Panc1 (cell line): Measurements from ENCODE around the gene CDC25B. TPM values are rescaled to one million over a fixed set of nuclear protein-coding genes. Genes with fewer than 3 reads are reported as not detected.

Source experiments
- ATAC-seq: fragments of 200-7000 bp; cut with Tn5 transposase; 2 replicates; pipeline ENCODE4 v1.9.1; 2020; ENCODE audit warnings: mild to moderate bottlenecking, moderate library complexity
- BruUV-seq: library from RNA; stranded (reverse); fragments of 400-500 nt; replicated peaks from 2 replicates; lab custom pipeline; 2021; lab: Mats Ljungman, UMichigan
- CTCF ChIA-PET: fragments of 300-600 bp; sonication (Branson Sonifier 250); formaldehyde crosslinking; loops from one replicate; lab custom pipeline; 2022; ENCODE audit warnings: antibody characterized with exemption; lab: Charles Lee
- POLR2A ChIA-PET: fragments of 300-600 bp; sonication (Branson Sonifier 250); formaldehyde crosslinking; loops from one replicate; lab custom pipeline; 2022; ENCODE audit warnings: antibody characterized with exemption; lab: Charles Lee
- DNase-seq: peaks from one replicate; pipeline ENCODE4 v3.0.0-alpha.2; 2010; ENCODE audit warnings: low read depth, low spot score
- H3K27ac ChIP-seq: 2 replicates; pipeline ENCODE4 v1.5.1; 2011; ENCODE audit warnings: mild to moderate bottlenecking, low read length, inconsistent platforms
- H3K27me3 ChIP-seq: fragments of 200-500 bp; sonication (Bioruptor generic); 2 replicates; pipeline ENCODE4 v1.6.0; 2014; ENCODE audit warnings: low read length, inconsistent platforms; ENCODE audit not compliant: control insufficient read depth, insufficient read depth
- H3K36me3 ChIP-seq: fragments of 200-500 bp; sonication (Bioruptor generic); 2 replicates; pipeline ENCODE4 v1.5.1; 2014; ENCODE audit warnings: inconsistent platforms, mild to moderate bottlenecking, low read length, moderate library complexity; ENCODE audit not compliant: control insufficient read depth, insufficient read depth
- H3K4me1 ChIP-seq: 2 replicates; pipeline ENCODE4 v1.5.1; 2011; ENCODE audit warnings: inconsistent platforms, mild to moderate bottlenecking, low read length, moderate library complexity; ENCODE audit not compliant: control insufficient read depth, insufficient read depth
- H3K4me3 ChIP-seq, 2 experiments: 2 replicates each; pipeline ENCODE4 v1.5.1; 2011 to 2012; ENCODE audit warnings: low read depth in 2 of 2, low read length in 2 of 2, mild to moderate bottlenecking in 2 of 2, inconsistent platforms in 1 of 2, moderate library complexity in 1 of 2
- H3K9me3 ChIP-seq: fragments of 200-500 bp; sonication (Bioruptor generic); 2 replicates; pipeline ENCODE4 v1.5.1; 2014; ENCODE audit warnings: low read depth, mild to moderate bottlenecking, inconsistent platforms, low read length, moderate library complexity; ENCODE audit not compliant: control insufficient read depth, insufficient read depth
- POLR2AphosphoS5 ChIP-seq: IDR thresholded peaks from 2 replicates; pipeline ENCODE4 v1.6.1; 2012; ENCODE audit warnings: mild to moderate bottlenecking, low read depth, low read length, moderate library complexity
- SIN3A ChIP-seq: IDR thresholded peaks from 2 replicates; pipeline ENCODE4 v1.6.1; 2012; ENCODE audit warnings: low read depth, mild to moderate bottlenecking, low read length, moderate library complexity, borderline replicate concordance; ENCODE audit not compliant: insufficient read depth
- TCF7L2 ChIP-seq: IDR thresholded peaks from 2 replicates; pipeline ENCODE4 v1.6.1; 2011; ENCODE audit warnings: mild to moderate bottlenecking, low read depth, low read length, inconsistent platforms
- in situ Hi-C: cut with HindIII; loops from 2 replicates; pipeline ENCODE4 v1.10.0; 2016; ENCODE audit warnings: low sequenced_read_pairs, low pct_unique_long_range_greater_than_20kb
- intact Hi-C: fragments of 100-400 bp; cut with micrococcal nuclease; formaldehyde crosslinking; loops from one replicate; pipeline ENCODE4 v1.10.0; 2022; ENCODE audit not compliant: unreplicated experiment
- total RNA-seq: library from RNA; stranded (reverse); gene quantifications from one replicate; pipeline ENCODE4 v1.2.1, GENCODE V29; 2021; ENCODE audit not compliant: unreplicated experiment
- TF ChIP-seq, protein P1 (sequence below): fragments of 450-650 bp; IDR thresholded peaks from 2 replicates; pipeline ENCODE4 v1.5.1; 2017; ENCODE audit warnings: mild to moderate bottlenecking
- TF ChIP-seq, protein P2 (sequence below), 2 experiments: IDR thresholded peaks; 2 replicates each; pipeline ENCODE4 v1.6.1; 2011 to 2012; ENCODE audit warnings: low read depth in 2 of 2, control low read depth in 1 of 2, low read length in 1 of 2, mild to moderate bottlenecking in 1 of 2, moderate library complexity in 1 of 2; ENCODE audit not compliant: insufficient read depth in 1 of 2

The CDC25B gene
- total RNA-seq, 1 experiment from 2014 or later, result 170 TPM

GRCh38 chr20:3812975-3813847 is 17.1 kb downstream of the CDC25B start:
- no peaks in the 10 kb centered on the region for H3K27me3 ChIP-seq
- BruUV-seq, result no TSS peak
- CTCF ChIA-PET, result no interaction called here
- in situ Hi-C loops, result no loop called here
- TF ChIP-seq, protein P1, sequence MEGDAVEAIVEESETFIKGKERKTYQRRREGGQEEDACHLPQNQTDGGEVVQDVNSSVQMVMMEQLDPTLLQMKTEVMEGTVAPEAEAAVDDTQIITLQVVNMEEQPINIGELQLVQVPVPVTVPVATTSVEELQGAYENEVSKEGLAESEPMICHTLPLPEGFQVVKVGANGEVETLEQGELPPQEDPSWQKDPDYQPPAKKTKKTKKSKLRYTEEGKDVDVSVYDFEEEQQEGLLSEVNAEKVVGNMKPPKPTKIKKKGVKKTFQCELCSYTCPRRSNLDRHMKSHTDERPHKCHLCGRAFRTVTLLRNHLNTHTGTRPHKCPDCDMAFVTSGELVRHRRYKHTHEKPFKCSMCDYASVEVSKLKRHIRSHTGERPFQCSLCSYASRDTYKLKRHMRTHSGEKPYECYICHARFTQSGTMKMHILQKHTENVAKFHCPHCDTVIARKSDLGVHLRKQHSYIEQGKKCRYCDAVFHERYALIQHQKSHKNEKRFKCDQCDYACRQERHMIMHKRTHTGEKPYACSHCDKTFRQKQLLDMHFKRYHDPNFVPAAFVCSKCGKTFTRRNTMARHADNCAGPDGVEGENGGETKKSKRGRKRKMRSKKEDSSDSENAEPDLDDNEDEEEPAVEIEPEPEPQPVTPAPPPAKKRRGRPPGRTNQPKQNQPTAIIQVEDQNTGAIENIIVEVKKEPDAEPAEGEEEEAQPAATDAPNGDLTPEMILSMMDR, result no peak
- TF ChIP-seq, protein P2, sequence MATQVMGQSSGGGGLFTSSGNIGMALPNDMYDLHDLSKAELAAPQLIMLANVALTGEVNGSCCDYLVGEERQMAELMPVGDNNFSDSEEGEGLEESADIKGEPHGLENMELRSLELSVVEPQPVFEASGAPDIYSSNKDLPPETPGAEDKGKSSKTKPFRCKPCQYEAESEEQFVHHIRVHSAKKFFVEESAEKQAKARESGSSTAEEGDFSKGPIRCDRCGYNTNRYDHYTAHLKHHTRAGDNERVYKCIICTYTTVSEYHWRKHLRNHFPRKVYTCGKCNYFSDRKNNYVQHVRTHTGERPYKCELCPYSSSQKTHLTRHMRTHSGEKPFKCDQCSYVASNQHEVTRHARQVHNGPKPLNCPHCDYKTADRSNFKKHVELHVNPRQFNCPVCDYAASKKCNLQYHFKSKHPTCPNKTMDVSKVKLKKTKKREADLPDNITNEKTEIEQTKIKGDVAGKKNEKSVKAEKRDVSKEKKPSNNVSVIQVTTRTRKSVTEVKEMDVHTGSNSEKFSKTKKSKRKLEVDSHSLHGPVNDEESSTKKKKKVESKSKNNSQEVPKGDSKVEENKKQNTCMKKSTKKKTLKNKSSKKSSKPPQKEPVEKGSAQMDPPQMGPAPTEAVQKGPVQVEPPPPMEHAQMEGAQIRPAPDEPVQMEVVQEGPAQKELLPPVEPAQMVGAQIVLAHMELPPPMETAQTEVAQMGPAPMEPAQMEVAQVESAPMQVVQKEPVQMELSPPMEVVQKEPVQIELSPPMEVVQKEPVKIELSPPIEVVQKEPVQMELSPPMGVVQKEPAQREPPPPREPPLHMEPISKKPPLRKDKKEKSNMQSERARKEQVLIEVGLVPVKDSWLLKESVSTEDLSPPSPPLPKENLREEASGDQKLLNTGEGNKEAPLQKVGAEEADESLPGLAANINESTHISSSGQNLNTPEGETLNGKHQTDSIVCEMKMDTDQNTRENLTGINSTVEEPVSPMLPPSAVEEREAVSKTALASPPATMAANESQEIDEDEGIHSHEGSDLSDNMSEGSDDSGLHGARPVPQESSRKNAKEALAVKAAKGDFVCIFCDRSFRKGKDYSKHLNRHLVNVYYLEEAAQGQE (IDR thresholded peaks at IDR 0.05; ENCODE audit: insufficient read depth in 1 of 2, low read depth in 2 of 2, low read length in 1 of 2), result no peak
- TF ChIP-seq POLR2AphosphoS5 (no peak), SIN3A (no peak), TCF7L2 (no peak)
- peak overlapping the region; percentile 86 for H3K27ac ChIP-seq
- peaks cover 44% of the 10 kb centered on the region for H3K4me1 ChIP-seq
- H3K4me3 ChIP-seq, result no peak overlapping the region
- DNase-seq, result no peak
- H3K9me3 ChIP-seq, result no peaks in the 10 kb centered on the region
- intact Hi-C loops, result no loop called here
- no peak for ATAC-seq
- POLR2A ChIA-PET, result no interaction called here
- no peaks in the 10 kb centered on the region for H3K36me3 ChIP-seq

DNA sequence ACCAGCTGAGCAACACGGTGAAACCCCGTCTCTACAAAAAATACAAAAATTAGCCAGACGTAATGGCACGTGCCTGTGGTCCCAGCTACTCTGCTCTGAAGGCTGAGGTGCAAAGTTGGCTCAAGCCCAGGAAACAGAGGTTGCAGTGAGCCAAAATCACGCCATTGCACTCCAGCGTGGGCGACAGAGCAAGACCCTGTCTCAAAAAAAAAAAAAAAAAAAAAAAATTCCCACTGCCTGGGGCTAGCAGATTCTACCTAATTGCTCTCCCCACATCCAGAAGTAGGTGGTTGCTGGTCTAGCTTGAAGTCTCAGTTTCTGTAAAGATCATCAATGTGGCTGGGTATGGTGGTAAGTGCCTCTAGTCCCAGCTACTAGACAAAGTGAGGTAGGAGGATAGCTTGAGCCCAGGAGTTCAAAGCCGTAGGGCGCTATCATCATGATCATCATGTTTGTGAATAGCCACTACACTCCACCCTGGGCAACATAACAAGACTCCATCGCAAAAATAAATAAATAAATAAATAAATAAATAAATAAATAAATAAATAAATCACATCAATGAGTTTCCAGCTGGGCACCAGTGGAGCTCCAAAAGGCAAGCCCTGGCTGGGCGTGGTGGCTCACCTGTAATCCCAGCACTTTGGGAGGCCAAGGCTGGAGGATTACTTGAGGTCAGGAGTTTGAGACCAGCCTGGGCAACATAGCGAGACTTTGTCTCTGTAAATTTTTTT is 17.9 kb downstream of the CDC25B start:
- Histone ChIP-seq H3K36me3 (no peaks in the 10 kb centered on the region), H3K27me3 (no peaks in the 10 kb centered on the region), H3K4me1 (peaks cover 49% of the 10 kb centered on the region), H3K9me3 (no peaks in the 10 kb centered on the region), H3K4me3 (no peak overlapping the region), H3K27ac (peak overlapping the region; percentile 86; the same call in 1 of the 2 replicates)
- TF ChIP-seq, protein P2 (IDR thresholded peaks at IDR 0.05; ENCODE audit: insufficient read depth in 1 of 2, low read depth in 2 of 2, low read length in 1 of 2), result no peak
- TF ChIP-seq POLR2AphosphoS5, result no peak
- TF ChIP-seq, protein P1, result no peak
- no peak for ATAC-seq
- POLR2A ChIA-PET, result no interaction called here
- intact Hi-C loops (no loop called here), in situ Hi-C loops (no loop called here)
- no peak for DNase-seq
- CTCF ChIA-PET, result interaction anchor here (0.7 kb wide), 1 partner anchor 137 kb away, joined by 6 read pairs; no protein-coding TSS in a partner anchor
- BruUV-seq, result no TSS peak
